Measurements from ENCODE around the gene NFATC2.

Gene NFATC2

DNA sequence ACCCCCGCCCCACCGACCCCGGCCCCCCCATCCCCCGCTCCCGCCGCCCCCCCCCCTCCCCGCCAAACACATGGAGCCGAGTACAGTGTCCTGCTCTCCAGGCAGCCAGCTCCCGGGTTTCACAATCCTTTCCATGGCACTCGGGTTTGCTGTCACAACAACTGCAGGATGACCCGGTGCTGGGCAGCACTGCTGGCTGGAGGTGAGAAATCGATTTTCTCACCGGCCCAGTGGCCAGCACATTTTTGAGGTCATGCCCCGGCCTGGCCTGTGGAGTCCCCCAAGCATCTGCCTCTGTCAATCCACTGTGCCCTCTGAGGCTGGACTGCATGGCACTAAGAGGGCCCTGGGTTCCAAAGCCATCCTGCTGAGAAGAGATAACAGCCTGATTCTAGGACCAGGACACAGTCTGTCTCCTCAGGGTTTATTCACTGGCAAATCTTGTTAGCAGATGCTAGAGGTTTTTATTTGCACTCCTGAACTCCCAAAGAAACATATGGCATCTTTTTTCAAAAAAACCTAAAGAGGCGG lies 129.5 kb downstream of the NFATC2 start:
- DNase-seq (ENCODE audit: low spot score): no peak

DNA sequence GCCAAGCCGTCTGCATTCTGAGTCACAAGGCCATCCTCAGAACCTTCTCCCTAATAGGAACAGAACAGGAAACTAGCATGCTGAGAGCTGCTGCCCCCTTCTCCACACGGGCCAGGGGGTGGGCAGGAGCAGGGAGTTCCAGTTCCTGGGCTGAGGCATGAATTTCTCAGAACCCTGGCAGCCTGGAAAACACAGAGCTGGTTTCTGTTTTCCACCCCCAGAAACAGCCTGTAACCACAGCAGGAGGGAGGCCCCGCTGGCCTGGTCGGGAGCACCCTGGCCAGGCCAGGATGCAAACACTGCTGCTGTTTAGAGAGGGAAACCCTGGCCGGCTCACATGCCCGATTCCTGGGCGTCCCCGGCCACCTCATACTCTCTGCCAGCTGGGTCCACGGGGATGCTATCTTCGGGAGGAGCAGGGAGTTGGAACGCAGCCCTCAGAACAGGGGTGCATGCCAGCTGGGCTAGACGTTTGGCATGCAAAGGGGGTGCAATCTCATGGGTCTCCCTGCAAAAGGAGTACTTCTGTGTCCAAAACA lies 130.1 kb downstream of the NFATC2 start:
- no peak for DNase-seq (ENCODE audit: low spot score)

DNA sequence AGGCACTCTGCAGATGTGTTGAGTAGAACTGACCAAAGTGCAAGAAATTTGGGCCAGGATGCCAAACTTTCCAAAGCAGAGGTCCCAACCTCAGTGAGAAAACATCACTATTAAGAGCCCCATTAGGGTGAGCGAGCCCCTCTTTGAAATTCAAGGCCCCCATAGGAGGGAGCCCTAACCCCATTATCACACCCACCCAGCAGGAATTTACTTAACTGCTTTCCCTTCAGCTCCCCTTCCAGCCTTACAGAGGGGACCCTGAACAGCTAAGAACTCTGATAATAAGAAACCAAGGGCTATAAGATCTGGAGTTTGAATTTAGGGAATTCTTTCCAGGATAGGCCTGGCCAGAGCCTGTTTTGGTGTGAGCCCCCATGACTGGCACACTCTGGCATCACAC lies 130.6 kb downstream of the NFATC2 start:
- no peak for DNase-seq (ENCODE audit: low spot score)

DNA sequence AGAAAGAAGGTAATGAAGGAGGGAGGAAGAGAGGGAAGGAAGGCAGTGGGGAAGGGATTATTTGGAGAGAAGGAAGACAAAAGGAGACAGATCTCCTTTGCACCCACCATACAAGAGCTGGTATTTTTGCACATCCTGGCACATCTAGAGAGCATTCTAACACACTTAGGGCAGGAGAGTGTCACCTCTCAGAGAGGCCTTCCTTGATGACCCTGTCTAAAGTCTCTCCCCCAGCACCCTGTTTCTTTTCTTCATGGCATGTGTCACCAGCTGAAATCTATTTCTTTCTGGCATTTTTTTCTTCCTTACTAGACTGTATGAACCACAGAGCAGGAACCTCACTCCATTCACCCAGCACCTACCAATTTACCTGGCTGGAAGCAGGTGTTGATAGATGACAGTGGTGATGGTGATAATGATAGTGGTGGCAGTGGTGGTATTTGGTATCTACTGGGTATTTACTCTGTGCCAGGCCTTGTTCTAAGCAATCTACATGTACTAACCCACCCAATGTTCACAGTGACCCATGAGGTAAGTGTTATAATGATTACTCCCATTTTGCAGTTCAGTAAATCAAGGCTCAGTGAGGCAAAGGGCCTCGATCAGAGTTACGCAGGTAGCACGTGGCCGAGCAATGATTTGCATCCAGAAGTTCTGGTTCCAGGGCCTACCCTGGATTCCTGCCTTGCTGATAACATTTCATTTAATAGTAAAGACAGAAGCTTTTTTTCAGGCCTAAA lies 131.8 kb downstream of the NFATC2 start:
- DNase-seq (ENCODE audit: low spot score): no peak

DNA sequence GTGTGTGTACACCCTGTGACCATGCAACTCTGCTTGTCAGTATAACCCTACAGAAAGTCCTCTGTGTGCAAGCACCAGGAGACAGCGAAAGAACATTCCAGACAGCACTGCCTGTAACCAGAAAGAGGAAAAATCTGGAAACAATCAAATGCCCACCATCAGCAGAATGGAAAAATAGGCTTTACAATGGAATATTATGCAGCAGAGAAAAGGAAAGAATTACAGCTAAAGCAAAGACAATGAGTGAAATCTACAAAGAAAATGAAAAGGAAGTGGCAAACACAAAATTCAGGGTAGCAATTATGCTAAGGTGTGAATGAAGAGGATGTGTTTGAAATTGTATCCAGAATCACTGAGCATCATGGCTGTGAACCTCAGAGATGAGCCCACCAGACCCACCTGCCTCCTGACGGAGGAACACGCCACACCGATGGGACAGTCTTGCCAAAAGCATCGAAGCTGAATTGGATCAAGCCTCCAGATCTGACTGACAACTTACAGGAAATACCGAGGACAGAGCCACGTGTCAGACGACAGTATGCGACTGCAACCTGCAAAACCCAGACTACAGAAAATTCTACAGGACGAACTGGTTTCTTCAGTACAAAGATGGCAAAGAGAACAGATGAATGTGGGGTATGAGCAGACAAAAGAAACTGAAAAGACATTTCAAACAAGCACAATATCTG lies 133.2 kb downstream of the NFATC2 start:
- DNase-seq (ENCODE audit: low spot score): no peak

DNA sequence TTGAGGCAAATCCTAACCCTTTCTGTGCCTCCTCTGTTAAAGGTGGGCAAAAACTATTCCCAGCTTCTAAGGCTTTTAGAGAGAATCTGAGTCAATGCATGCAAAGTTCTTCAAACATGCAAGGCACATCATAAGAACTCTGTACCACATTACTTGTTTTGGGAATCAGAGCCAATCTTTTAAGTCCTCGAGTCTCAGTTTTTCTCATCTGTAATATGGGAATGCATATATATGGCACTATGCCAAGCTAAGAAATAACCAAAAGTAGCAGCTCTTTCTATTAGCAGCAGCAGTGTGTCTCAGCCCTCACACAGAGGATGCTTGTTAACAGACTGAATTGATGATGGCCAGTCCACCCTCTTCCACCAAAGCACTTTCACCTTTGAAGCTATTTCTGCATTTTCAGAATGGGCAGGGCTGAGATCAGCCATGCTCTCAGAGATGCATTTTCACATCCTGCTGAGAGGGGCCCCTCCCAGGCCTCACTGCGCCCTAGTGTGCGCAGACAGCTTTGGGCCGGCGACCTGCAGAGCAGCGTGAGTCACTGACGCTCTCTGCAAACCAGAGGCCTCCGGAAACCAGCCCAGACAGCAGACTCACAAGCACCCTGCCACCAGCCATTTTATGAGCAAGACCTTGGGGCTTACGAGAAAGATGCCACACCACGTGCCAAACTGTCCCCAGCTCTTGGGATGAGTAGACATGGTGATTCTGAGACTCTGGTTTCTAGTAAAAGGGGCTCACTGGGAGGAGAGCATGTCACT lies 138.0 kb downstream of the NFATC2 start:
- DNase-seq (ENCODE audit: low spot score): no peak

DNA sequence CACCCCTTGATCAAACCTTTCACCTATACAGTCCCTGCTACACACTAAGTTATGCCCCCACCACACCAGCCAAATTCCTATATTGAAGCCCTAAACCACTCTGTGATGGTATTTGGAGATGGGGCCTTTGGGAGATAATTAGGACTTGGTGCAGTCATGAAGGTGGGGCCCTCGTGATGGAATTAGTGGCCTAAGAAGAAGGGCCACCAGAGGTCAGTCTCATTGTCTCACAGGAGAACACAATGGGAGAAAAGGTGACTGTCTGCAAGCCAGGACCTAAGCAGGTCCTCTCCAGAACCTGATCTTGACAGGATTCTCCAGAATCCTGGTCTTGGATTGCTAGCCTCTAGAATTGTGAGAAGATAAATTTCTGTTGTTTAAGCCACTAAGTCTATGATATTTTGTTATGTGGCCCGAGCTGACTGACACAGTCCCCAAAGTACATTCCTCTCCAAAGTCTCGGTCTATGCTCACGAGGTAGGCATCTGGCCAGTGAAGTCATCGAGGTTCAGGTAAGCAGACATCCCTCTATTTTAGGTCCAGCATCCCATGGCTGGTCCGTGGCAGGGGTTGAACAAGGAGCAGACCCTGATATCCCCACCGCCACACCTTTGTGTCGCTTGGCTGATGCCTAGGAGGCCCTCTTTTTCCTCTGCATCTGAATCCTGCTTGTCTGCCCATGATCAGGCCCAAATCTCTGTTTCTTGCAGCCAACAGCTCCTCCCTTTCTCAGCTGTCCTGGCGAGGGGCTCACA lies 138.9 kb downstream of the NFATC2 start:
- no peak for DNase-seq (ENCODE audit: low spot score)

DNA sequence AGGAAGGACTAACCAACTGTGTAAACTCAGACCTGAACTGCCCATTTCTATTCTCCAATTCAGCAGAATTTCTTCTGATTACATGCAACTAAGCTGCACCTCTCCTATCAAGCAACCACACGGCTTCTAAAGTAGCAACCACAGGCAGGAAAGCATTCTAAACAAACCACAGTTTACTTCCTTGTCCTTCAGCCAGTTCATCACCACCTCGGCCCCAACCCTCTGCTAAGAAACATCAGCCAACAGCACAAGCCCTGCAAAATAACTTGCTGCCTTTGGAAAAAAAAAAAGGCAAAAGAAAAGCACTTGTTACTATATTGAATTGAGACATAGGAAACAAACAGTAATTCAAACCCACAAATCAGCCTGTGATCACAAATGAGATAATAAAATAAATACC lies 140.3 kb downstream of the NFATC2 start:
- no peak for DNase-seq (ENCODE audit: low spot score)

DNA sequence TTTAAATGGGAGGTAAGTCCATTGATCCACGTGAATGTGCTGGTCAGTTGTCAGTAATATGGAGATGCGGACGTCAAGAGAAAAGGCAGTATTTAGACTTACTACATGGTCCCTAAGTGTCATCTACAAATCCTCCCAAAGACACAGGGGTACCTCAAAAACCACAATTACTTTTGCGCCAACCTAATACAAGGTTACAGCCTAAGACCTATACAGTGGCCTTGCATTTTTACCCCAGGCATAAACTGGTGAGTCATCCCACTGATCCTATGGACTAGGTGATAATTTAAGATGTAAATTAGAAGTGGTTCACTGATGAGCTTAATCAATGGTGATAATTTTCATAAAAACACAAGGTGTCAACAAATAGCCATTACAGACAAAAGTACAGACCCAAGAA lies 141.0 kb downstream of the NFATC2 start:
- DNase-seq (ENCODE audit: low spot score): no peak

DNA sequence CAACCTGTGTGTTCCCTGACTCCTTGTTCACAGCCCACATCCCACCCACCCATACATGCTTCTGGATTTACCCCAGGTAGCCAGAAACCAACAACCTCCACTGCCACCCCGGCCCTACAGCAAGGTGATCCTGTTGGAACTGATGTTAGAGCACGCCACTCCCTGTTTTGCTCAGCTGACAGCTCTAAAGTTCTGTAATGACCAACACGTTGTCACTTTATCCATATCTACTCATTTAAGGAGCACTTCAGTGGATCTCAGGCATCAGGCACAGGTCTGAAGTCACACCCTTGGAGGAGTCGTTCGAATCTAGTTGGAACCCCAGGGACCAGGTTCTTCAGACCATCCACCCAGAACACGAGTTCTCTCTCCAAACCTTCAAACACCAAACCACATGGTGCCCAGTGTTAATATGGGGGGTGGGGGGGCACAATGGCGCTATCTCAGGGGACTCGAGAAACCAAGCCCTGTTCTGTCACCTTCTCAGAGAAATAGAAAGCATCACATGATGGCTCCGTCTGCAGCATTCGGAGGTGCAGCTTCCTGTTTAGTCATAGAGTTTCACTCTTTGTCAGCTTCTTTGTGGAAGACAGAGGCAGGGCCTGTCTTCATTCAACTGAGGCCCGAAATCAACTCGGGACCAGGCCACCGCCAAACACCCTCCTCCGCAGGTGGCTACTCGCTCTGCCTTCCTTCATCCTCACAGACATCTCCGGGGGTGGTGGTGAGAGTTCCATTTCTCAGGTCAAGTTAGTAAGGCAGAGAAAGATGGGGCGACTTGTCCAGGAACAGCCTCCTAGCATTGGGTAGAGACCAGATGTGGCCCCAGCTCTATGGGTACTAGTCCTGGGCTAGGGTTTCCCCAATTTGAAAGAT lies 142.2 kb downstream of the NFATC2 start:
- DNase-seq (ENCODE audit: low spot score): no peak

DNA sequence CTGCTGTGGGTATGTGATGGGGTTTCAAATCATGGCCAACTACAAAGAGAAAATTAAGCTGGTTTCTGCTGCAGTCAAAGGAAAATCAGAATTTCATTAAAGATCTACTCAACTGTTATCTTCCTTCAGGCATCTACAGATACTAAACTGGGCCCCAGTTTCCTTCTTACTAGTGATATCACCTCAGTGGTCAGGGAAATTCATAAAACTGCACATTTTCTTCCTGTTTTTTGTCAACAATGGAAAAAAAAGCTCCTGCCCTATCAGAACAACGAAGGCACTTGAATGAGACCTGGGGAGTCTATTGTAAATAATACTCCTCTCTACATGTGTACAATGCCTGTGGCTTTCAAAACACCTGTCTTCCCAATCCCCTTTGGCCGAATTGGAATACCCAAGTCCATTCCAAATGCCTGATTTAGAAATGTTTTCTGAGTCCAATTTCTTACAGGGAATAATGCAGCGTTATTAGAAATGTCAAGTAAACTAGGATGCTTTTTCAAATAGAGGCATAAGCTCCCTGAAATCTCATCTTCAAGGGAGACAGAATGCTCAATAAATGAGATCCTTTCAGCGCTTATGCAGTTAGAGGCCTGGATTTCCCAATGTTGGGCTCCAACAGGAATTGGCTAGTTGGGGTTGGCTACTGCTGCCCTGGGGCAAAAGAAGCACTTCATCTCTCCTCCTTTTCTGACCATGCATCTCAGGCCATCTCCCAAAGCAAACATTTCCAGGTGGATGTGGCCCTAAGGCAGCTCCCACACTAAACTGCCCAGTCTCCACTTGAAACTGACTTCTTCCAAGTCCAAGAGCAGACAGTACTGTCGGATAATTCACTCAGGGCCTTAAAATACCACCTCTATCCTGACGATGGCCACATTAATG lies 143.3 kb downstream of the NFATC2 start:
- no peak for DNase-seq (ENCODE audit: low spot score)

DNA sequence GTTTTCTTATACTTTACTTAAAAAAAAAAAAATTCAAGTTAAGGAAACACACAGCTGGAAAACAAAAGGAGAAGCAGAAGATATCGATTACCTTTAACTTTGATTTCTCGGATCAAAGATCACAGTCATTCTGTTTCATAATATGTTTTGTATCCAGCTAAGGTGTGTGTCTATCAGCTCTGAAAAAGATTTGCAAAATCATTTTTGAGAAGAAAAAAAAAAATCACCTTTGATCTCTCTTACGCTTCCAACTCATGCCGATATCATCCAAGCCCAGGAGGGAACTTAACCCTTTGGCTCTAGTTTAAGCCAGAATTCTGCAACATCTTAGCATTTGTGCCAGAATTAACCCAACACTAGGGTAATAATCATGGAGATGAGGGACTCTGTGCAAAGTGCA lies 144.0 kb downstream of the NFATC2 start:
- no peak for DNase-seq (ENCODE audit: low spot score)

DNA sequence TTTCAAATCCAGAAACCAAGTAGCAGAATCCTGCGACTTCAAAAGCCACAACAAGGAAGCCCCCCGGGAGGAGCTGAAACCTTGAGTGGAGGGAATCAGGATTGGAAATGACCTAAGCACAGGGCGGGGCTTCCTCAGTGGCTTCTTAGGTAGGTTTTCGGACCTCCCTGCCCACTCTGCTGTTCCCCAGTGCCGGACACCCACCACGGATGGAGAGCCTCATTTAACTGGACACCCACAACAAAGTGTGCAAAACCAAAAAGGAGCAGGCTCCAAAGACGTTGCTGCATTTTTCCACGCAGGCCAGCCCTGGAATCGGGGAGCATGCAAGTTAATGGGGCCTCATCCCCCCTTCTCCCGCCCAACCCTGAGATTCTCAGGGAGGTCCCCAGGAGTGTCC lies 144.4 kb downstream of the NFATC2 start:
- DNase-seq (ENCODE audit: low spot score): no peak

DNA sequence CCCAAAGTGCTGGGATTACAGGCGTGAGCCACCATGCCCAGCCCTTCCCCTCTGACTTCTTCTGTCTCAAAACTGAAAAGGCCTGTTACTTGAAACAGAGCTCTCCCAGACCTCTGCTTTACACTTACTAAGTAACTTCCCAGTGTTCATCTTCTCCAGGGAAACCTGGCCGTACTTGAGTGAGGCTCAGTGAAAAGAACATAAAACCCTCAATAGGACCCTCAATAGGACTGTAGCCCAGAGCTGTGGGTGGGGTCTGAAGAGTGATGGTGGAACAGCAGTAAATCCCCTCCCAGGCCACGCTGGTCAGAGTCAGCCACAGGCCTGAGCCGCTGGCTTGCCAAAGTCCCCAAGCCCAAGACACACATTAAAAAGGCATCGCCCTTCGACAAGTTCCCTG lies 145.4 kb downstream of the NFATC2 start:
- DNase-seq (ENCODE audit: low spot score): no peak

DNA sequence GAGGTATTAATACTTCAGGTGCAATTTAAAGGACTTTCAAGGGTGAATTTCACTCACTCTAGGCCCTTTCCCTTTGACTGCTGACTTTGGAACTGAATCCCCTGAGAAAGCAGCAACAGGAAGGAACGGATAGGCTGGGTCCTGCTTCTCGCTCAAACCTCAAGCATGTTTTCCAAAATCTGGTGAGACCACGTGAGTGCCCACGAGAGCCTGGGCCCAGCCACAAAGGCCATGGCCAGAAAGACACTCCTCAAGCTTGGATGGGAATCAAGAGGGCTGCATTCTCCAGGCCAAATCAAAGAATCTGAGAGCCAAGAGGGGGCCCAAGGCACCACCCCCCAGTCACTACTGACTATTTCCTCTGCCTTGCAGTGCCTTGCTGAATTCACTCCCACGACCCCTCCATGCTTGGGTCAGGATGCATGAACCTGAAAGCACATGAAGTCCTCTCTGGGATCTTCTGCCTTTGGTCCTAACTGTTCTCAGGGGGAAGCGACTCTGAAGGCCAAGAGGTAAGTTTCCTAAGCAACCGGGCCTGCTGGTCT lies 146.1 kb downstream of the NFATC2 start:
- no peak for DNase-seq (ENCODE audit: low spot score)

DNA sequence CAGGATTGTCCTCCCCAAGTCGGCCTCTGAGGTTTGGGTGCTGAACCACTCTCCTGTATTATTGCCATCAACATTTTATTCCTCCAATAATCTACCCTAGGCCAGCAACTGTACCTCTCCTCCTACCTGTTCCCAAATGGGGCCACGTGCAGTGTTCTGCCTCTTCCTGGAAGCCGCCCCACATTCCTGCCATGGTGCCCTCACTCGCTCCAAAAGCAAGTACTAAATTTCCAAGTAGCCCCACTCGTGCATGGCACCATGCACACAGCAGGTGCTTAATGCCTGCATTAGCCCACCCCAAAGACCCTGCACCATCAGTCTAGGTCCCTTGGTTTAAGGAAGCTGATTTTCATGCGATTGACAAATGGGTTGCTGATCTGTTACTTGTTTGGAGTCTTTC lies 147.8 kb downstream of the NFATC2 start:
- DNase-seq (ENCODE audit: low spot score): no peak

DNA sequence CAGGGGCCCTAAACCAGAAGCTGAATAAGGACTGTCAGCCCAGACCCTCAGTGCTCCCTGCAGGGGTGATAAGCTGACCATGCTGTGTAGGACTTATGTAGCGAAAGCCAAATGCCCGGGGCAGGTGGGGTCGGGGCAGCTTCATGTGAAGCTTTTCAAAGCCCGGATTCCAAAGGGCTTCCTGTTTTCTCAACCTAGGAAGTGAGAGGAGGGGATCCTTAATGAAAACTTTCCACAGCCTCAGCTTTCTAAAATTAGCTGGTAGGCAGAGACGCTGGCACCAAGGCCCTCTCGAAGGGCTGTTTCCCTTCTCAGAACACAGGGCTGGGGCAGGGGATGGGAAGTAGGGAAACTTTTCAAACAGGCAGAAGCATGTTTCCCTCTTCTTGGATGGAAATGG lies 148.9 kb downstream of the NFATC2 start:
- DNase-seq (ENCODE audit: low spot score): no peak

DNA sequence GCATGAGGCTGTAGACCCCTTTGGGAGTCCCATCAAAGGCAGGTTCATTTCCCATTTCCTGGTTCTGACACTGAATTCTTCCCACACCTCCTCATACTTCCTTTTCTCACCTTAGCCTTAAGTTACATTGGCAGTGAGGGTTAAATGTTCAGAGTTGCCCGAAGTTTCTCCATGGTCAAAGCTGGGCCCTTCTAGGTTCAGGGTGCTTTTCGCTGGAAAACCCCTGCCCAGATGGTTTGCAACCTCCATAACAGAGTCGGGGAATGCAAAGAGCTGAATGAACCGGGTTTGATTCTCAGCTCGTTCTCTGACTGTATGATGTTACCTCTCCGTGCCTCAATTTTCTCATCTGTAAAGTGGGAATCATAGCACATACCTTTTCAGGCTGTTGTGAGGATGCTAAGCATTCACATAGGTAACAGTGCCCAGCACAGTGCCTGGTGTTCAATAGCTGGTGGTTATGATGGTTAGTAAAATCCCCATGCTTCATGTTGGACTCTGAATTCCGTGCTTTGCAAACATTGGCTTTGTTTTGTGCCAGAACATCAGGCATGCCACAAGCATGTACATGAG lies 149.8 kb downstream of the NFATC2 start:
- DNase-seq (ENCODE audit: low spot score): no peak

DNA sequence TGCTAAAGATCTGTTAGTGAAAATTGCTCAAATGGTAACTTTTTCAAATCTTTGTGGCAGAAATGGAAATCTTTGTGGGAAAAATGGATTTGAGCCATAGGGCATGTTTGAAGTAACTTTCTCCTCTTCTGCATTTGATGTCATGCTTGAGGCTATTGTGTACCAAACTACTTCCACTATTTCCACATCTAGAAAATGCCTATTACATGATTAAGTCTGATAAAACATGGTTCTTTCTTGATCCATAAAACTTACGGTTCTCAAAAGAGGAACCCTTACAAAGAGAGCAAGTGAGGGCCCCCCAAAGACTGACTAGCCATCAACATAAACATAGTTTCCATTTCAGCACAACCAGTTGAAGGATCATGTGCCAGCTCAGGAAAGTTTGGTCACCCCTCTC lies 150.6 kb downstream of the NFATC2 start:
- DNase-seq (ENCODE audit: low spot score): no peak
